Right lung (tissue), 5 donors: ENCODE measurements around the gene DMD. TPM values are rescaled to one million over a fixed set of nuclear protein-coding genes. Genes with fewer than 3 reads are reported as not detected.
"Not testable (repeated sequence)": the region's sequence is repeated elsewhere in the genome, so short reads cannot be mapped to it uniquely, and the experiment has no call there.

Source experiments
- DNase-seq, 2 donors: peaks; one replicate each; pipeline ENCODE4 v3.0.0-alpha.2; 2013
- polyA plus RNA-seq, 5 donors: library from polyadenylated mRNA; unstranded; fragments of 120-200 nt; gene quantifications; one replicate each; pipeline versions ENCODE4 v1.2.1 to v1.2.3, GENCODE V29; 2013; ENCODE audit warnings: inconsistent platforms in 1 of 5, low replicate concordance in 1 of 5; ENCODE audit not compliant: insufficient read length in 5 of 5, insufficient read depth in 1 of 5

The DMD gene
- polyA plus RNA-seq, 5 donors, result 46.8 to 79.3 (median 59.8) TPM

DNA sequence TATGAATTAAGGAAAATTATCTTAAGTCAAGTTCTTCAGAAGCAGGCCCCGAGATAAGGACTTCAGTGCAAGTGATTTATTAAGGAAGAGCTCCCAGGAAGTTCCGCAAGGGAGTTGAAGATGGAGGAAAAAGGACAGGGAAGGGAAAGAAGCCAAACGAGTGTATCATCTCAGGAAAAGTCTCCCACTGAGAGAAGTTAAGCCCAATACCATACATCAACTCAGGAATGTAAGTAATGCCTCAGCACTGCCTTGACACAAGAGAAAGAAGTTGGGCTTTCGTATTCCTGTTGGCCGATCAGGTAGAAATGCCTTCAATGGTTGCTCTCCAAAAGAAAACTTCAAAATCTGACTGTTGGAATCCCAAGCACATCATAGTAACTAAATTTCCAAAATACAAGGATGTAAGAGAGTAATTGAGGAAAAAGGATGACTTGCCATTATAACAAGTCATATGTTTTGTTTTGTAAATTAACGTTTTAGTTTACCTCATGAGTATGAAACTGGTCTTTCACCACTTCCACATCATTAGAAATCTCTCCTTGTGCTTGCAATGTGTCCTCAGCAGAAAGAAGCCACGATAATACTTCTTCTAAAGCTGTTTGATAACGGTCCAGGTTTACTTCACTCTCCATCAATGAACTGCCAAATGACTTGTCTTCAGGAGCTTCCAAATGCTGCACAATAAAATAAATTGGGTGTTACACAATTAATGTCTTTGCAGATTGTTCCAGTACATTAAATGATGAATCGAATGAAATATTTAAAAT is 566.7 kb downstream of the DMD start:
- DNase-seq, result peak in 1 of 2 donors; percentile 9

DNA sequence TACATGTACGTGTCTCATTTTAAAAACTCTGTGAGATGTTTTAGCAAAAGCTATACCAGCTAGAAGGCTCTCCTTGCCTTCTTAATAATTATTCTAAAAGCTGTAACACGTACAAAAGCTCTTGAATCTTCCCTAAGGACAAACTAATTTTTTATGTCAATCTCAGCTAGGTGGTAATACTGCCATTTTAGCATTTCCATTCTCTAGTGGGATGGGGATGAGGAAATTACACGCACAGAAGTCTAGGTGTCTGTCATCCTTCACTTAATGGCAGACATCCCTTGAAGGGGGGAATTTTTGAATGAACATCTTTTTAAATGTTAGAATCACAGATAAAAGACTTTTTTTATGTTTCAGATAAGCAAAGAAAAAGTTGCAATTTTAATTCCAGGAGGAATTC is 569.1 kb downstream of the DMD start:
- DNase-seq, result no peak

DNA sequence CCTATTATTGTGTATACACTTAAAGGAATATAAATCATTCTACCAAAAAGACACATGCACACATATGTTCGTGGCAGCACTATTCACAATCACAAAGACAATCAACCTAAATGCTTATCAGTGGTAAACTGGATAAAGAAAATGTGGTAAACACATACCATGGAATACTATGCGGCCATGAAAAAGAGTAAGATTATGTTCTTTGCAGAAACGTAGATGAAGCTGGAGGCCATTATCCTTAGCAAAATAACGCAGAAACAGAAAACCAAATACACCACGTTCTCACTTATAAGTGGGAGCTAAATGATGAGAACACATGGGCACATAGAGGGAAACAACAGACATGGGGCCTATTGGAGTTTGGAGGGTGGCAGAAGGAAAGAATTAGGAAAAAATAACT is 593.2 kb downstream of the DMD start:
- no peak for DNase-seq

DNA sequence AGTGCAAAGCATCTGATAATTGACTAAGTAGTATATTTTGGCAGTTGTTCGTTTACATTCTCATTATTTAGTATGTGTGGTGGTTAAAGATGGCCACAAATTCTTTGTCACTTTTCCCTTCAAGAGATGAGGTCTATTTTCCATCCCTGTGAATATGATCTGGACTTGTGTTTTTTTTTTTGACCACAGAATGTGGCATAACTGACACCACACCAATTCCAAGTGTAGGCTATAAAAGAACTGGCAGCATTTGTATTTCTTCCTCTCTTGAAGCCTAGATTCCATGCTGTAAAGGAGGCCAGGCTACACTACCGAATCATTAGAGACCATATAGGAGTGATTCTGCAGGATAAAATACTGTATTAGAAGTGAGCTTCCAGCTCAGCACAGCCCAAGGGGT is 596.6 kb downstream of the DMD start:
- DNase-seq, result no peak

DNA sequence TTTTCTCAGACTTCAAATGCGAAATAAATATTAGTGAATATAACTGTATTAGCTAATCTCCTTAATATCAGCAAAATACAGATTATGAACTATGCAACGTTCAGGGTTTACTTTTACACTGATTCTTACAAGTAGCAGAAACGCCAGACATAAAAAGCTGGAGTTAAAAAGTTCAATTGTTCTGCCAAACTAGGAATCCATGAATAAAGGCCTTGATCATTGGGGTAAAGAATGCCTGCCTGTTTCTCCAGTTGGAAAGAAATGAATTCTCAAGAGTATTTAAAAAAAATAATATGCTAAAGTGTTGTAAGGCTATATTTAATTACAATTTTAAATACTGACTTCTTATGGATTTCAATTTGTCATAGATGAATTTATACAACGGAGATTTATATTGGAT is 612.2 kb downstream of the DMD start:
- no peak for DNase-seq

DNA sequence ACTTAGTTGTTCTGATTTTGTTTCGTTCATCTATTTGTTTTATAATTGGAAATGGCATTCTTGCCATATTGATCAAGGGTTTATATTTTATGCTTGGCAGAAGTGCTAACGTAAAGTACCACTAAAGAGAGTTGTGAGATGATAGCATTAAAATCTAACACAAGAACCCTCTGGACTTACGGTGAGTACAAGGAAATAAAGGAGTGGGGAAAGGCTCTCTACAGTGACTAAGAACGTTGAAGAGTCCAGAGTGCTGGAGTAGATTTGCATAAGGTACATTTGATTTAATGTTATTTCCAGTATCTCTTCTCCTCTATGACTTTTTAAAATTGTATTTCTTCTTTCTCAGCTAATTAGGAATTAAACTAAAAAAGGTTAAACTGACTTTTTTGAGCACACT is 612.6 kb downstream of the DMD start:
- DNase-seq, result no peak

DNA sequence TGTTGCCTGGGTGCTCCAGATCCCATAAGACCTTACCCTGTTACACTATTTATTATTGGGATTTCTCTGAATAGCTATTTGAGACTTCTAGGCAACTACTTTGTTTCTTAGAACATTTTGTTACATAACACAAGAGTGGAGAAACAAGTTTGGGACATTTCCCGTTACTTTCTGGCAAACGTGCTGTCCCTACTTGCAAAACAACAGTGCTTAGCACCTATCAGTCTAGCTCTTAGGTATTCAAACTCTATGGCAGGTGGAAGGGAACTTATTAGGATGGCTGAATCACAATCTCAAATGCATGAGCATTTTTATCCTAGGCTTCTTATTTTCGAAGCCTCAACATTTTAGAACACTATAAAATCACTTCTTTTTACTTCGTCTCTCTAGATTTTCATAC is 613.6 kb downstream of the DMD start:
- no peak for DNase-seq

DNA sequence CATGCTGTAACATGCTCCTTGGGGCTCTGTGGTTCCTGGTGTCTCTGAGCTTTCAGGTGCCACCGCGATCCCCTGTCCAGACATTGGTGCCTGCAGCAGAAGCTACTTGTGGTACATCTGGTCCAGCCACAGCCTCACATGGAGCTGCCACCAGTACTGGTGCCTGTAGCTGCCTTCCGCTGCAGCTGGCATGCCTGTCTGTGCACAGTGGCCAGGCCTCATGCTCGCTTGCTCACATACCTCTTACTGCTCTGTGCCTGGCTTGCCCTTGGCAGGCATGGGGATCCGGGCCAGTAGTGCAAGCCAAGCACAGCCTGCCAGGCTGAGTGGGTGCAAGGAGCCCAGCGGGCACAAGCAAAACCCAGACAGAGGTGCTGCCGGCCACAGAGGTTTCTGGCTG is 618.6 kb downstream of the DMD start:
- DNase-seq, result no peak

DNA sequence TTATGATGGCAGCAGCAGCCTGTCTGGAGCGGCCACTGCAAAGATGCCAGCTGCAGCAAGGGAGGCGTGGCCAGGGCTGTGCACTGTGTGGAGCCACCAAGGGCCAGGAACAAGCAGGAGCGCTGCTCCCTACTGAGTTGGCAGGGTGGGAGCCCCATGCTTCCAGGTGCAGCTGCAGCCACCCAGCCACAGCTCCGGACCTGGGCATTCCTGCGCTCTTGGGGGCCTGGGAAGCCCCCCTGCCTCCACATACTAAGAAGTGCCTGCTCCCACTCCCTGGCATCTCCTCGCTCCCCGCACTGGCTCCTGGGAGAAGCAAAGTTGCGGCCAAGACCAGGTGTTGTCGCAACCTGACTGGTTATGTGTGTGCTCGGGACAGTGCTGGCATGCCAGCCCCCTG is 619.8 kb downstream of the DMD start:
- no peak for DNase-seq

DNA sequence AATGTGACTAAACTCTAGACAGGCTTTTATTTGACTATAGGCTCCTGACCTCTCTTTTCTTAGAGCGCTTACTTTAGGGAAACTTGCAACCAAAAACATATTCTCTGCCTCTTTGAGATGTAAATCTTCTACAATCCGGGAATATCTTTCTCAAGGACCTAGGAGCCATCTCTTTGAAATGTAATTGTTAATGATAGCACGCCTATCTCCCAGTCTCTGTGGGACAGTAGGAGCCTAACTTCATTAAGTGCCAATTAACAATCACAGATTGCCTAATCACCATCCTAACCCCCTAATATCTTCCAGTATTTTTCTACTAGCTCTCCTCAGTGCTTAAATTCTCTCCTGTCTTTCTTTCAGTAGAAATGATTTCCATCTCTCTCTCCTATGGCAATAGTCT is 628.6 kb downstream of the DMD start:
- DNase-seq, result no peak

DNA sequence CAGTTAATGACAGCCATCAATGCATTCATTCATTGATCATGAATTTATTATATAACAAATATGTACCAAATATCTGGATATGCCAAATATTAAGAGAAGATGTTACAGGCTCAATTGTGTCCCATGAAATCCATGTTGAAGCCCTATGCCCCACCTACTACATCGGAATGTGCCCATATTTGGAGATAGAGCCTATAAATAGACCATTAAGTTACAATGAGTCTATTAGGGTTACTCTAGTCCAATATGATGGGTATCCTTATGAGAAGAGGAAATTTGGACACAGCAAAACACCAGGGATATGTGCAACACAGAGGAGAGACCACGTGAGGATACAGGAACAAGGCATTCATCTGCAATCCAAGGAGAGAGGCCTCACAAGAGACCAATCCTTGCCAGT is 634.5 kb downstream of the DMD start:
- no peak for DNase-seq

DNA sequence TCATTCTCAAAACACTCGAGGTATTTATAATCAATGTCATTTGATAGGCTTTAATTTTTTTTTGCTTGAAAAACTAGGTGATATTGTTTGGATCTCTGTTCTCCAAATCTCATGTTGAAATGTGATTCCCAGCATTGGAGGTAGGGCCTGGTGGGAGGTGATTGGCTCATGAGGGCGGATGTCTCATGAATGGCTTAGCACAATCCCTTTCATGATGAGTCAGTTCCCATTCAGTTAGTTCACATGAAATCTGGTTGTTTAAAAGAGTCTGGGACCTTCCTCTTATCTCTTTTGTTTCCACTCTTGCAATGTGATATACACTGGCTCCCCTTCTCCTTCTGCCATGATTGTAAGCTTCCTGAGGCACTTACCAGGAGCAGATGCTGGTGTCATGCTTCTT is 638.7 kb downstream of the DMD start:
- DNase-seq, result no peak

DNA sequence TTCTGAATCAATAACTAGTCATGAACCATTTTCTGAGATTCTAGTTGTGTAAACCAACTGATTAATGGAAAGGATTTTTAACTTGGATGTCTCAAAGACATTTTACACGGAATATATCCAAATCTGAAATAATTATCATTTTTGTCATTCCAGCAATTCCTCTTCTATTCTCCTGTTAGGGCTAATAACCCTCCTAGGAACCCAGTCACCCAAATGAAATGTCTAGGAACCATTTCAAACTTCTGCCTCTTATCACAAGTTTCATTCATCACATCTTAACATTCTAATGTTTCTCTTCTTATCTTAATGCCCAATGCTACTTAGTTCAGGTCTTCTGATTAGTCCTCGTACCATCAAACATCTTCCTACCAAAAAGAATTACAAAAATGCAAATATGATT is 639.8 kb downstream of the DMD start:
- DNase-seq, result no peak

DNA sequence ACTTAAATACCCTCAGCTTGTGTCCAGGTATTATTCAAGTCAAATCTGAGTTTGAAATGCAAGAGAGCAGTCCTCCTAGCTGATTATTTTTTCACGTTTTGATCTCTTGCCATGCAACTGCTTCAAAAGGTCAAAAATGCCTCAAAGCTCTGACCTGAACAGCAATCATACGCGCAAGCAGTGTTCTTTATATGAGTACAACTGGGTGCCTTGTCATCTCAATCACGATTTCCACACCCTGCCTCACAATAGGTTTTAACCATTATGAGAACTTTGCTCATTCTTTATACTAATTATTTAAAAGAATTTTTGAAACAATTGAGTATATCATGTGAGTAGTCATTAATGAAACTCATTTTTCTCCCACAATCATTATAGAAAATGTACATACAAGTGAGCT is 649.1 kb downstream of the DMD start:
- no peak for DNase-seq

DNA sequence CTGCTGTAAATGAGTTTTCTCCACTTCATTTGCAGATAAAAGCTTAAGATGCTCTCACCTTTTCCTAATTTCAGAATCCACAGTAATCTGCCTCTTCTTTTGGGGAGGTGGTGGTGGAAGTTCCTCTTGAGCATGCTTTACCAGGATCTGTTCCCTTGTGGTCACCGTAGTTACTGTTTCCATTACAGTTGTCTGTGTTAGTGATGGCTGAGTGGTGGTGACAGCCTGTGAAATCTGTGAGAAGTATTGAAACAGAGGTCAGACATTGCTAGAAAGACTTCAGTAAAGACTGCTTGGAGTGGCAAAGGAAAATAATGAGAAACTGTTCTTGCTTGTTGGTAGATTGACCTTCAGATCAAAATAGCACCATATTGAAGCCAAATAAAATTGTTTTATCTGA is 666.2 kb downstream of the DMD start:
- no peak for DNase-seq

DNA sequence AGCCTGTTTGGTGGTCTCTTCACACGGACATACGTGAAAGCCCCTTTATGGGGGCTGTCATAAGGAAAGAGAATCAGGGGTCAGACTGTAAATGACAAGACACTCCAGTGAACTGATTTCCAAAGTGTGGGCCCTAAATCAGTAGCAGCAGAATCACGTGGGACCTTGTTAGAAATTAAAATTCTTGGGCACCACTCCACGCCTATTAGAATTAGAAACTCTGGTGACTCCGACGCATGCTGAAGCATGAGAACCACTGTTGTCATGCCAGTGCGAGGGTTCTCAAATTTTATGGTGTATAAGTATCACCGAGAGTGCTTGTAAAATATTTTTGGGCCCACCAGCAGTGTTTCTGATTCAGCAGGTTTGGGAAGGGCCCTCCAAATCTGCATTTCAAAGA is 672.8 kb downstream of the DMD start:
- DNase-seq, result no peak

DNA sequence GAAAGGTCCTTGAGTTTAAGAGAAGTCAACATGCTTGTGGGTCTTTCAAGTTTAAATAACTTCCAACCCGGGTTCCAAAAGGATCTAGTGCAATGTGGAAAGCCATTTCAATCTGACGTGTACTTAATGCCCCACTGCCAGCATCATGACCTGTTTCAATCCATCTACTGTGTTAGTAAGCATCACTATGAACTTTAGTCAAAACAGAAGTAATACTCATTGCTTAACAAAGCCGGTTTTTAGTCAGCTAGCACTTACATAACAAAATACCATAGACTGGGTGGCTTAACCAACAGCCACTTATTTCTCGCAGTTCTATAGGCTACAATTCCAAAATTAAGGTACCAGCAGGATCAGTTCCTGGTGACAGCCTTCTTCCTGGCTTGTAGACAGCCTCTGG is 677.5 kb downstream of the DMD start:
- DNase-seq, result no peak

DNA sequence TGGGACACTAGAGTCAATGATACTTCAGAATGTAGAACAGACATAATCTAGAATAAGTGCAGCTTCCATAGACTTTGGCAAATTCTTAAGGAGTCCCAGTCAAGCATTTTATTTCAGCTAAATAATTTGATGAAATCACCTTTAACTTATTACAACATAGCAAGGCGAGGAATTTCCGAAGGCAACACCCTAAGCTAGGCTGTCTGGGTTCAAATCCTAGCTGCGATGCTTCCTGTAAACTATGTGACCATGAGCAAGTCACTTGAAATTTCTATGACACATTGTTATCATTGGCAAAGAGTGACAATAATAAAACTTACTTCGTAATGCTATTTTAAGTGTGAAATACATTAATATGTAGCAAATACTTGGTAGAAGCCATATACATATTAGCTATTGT is 679.1 kb downstream of the DMD start:
- no peak for DNase-seq

DNA sequence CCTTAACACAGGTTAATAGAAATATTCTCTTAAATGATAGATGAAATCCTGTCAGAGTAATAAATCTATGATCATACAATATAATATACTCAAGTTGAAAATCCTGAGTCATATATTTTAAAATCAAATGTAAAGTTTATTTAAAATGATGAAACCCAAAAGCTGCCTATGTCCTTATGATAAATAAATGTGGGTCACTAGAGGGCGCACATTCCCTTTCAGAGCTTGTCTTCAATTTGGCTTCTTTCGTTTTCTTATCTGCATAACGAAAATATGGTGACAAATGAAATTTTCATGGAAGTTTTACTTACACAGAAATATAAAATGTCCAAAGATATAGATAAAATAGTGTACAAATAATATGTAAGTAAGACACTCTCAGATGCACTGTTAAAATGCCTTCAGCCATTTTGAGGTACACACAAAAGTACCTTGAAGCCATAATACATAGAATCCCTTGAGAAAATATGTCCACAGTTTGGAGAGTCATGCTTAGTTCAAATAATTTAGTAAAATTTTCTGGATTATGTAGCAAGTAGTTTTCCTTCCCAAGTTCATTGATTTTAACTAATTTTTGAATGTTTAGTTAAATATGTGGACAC is 680.4 kb downstream of the DMD start:
- DNase-seq, result peak; percentile 13 to 44

DNA sequence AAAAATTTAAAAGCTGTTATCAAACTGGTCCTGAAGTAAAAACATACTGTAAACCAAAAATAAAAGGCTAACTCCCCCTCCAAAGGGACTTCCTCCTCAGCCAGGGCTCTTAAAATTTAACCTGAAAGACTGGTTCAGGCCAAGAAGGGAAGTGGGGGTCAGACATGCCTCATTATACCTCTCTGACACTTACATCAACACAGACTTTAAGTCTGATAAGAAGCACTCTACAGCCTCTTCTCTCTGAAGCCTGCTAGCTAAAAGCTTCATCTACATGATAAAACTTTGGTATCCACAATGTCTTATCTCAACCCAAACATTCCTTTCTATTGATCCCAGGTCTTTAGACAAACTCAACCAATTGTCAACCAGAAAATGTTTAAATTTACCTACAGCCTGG is 682.9 kb downstream of the DMD start:
- DNase-seq, result not testable (repeated sequence)

DNA sequence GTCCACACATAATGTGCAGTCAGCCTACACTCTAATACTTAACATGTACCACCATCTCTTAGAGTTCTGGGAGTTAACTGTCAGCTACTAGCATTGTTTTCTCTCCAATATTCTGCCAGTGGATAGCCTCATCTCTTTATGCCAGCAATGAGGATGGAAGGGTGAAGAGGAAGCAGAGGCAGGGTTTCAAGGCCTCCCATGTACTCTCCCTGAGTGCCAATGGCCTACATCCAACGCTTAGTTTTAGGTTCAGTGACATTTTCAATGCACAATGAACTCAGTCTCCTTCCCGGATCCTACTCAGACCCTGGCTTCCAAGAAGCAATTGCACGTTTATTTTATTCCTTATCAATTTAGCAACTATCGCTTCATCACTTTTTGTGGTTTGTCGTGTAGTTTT is 686.1 kb downstream of the DMD start:
- DNase-seq, result no peak

DNA sequence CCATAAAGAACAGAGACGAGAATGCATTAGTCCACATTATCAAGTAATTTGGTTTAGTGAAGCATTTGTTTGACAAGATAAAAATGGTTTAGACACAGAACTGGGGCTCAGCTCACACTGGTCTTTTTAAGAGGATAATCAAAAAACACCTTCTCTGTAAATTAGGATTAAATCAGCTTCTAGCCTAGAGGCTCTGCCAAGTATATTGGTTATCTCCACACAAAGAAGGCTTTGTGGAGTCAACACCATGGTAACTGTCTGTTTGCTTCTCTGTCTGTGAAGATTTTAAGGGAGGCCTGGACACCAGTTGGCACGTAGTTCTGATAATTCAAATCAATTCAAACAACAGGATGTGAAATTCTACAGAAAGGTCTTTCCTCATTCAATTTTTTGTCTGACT is 687.0 kb downstream of the DMD start:
- no peak for DNase-seq

DNA sequence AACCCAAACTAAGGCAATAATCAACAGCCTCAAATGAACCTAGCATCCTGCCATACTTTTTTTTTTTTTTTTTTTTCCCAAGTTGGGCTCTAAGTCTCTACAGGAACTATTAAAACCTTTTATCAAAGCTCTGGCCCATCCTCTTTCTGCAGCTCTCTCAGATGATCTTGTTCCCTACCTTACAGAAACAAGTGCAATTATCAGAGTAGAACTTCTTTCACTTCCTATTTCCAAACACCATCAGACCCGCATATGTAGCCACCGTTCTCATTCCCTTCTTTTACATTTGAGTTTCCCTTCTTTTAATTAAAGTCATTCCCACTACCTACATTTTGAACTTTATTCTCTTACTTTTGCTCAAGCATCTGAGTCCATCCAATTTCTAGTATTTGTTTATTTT is 690.6 kb downstream of the DMD start:
- DNase-seq, result no peak

DNA sequence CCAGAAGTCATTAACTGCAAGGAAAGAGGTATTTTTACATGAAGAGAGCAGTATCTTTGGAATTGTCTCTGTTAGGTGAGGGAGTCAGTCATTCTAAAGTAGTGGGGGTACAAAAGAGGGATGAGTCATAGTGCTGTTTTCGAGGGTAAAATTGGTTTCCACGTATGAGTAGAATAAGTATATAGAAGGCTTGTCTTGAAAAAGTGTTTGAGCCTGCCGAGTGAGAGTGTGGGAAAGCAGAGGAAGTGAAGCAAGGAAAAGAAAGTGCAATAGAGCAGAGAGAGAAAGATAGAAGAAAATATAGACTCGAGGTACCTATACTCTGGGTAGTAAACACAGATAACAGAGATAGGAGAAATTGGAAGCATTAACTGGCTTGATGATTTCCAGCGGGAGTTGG is 696.4 kb downstream of the DMD start:
- no peak for DNase-seq
